Ishikawa (cell line): Measurements from ENCODE around the gene NR3C1.

Experiments
- CEBPB ChIP-seq: IDR thresholded peaks from 2 replicates; pipeline ENCODE4 v1.6.1; 2012
- EGR1 ChIP-seq: IDR thresholded peaks from 2 replicates; pipeline ENCODE4 v1.6.1; 2012
- EP300 ChIP-seq: IDR thresholded peaks from 2 replicates; pipeline ENCODE4 v1.6.1; 2012; ENCODE audit warnings: borderline replicate concordance
- FOXM1 ChIP-seq: IDR thresholded peaks from 2 replicates; pipeline ENCODE4 v1.6.1; 2012; ENCODE audit warnings: low read depth, borderline replicate concordance
- NFIC ChIP-seq: IDR thresholded peaks from 2 replicates; pipeline ENCODE4 v1.6.1; 2012
- REST ChIP-seq: IDR thresholded peaks from 2 replicates; pipeline ENCODE4 v1.6.1; 2012; ENCODE audit warnings: low read depth, mild to moderate bottlenecking
- TAF1 ChIP-seq: IDR thresholded peaks from 2 replicates; pipeline ENCODE4 v1.6.1; 2012; ENCODE audit warnings: low read depth, mild to moderate bottlenecking
- YY1 ChIP-seq: IDR thresholded peaks from 2 replicates; pipeline ENCODE4 v1.6.1; 2012; ENCODE audit warnings: low read depth
- TF ChIP-seq, protein P1 (sequence below): IDR thresholded peaks from 2 replicates; pipeline ENCODE4 v1.6.1; 2012
- TF ChIP-seq, protein P2 (sequence below): IDR thresholded peaks from 2 replicates; pipeline ENCODE4 v1.6.1; 2012

DNA sequence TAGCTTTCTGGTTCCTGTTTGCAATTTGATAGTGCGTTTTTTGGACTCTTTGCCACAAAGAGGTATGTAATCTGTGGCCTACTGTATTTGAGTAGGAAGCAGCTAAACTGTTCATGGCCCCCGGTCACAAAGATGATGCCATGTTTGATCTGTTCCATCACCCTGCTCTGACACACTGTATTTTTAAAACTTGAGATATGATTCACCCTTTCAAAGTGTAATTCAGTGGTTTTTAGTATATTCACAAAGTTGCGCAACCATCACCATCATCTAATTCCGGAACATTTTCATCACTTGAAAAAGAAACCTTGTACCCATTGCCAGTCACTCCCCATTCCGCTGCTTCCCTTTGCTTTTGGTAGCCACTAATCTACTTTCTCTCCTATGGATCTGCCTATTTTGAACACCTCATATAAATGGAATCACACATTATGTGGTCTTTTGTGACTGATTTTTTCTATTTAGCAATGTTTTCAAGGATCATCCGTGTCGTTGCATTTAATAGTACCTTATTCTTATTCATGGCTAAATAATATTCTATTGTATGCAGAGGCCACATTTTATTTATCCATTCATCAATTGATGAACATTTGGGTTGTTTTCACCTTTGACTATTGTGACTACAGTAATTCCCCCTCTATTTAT is 141.6 kb downstream of the NR3C1 start:
- TF ChIP-seq YY1 (no peak), REST (no peak), TAF1 (no peak), EP300 (no peak), CEBPB (peak; percentile 82), NFIC (no peak), EGR1 (no peak), FOXM1 (no peak)
- TF ChIP-seq, protein P1, sequence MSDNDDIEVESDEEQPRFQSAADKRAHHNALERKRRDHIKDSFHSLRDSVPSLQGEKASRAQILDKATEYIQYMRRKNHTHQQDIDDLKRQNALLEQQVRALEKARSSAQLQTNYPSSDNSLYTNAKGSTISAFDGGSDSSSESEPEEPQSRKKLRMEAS: no peak
- TF ChIP-seq, protein P2, sequence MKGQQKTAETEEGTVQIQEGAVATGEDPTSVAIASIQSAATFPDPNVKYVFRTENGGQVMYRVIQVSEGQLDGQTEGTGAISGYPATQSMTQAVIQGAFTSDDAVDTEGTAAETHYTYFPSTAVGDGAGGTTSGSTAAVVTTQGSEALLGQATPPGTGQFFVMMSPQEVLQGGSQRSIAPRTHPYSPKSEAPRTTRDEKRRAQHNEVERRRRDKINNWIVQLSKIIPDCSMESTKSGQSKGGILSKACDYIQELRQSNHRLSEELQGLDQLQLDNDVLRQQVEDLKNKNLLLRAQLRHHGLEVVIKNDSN: no peak
